Fibroblast of lung (primary cell): ENCODE results near the gene NR2F2.

ENCODE experiments used
- CTCF ChIP-seq, 2 donors: IDR thresholded peaks in 1 of 2; conservative IDR thresholded peaks in 1 of 2; 1 replicate in 1 of 2; 2 replicates in 1 of 2; pipeline ENCODE4 v1.5.1; 2011 to 2012; ENCODE audit warnings: low read length in 2 of 2, control low read depth in 1 of 2, inconsistent platforms in 1 of 2, low read depth in 1 of 2, mild to moderate bottlenecking in 1 of 2
- EZH2 ChIP-seq: IDR thresholded peaks from 2 replicates; pipeline ENCODE4 v1.5.1; 2012; ENCODE audit warnings: low read length, control low read depth, mild to moderate bottlenecking; ENCODE audit errors: missing control alignments

- TF ChIP-seq CTCF (conservative IDR thresholded peaks at IDR 0.05 in 1 of 2, IDR thresholded peaks at IDR 0.05 in 1 of 2; ENCODE audit: low read depth in 1 of 2, low read length in 2 of 2) (no peak), EZH2 (no peak)
These were observed 3.7 kb downstream of the NR2F2 start for GRCh38 chr15:96334017-96334704.
